HepG2 (cell line): ENCODE measurements around the gene CALML5. TPM values are rescaled to one million over a fixed set of nuclear protein-coding genes. Genes with fewer than 3 reads are reported as not detected.
A peak's percentile ranks its signal among the peaks of the same experiment; 100 is the strongest.

Experiments used
- ATAC-seq: fragments of 200-7000 bp; cut with Tn5 transposase; 3 replicates; pipeline ENCODE4 v1.9.1; 2020; ENCODE audit warnings: mild to moderate bottlenecking, moderate library complexity
- BruUV-seq: library from RNA; stranded (reverse); fragments of 400-500 nt; replicated peaks from 2 replicates; lab custom pipeline; 2021; lab: Mats Ljungman, UMichigan
- CTCF ChIA-PET: fragments of 300-600 bp; formaldehyde crosslinking; extraction: SDS; loops from one replicate; lab custom pipeline; 2021; ENCODE audit warnings: low total read pairs, inconsistent platforms, low intra/inter-chr PET ratio; lab: Yijun Ruan, JAX
- POLR2A ChIA-PET: fragments of 350-600 bp; sonication (Branson Sonifier 250); formaldehyde crosslinking; loops from one replicate; lab custom pipeline; 2020; ENCODE audit warnings: antibody characterized with exemption, inconsistent platforms; lab: Yijun Ruan, JAX
- DNase-seq: peaks from one replicate; pipeline ENCODE4 v3.0.0-alpha.2; 2015; ENCODE audit warnings: low spot score
- FAIRE-seq: peaks from 3 replicates; lab custom pipeline; 2011; peaks lifted over from hg19 to GRCh38; lab: Jason Lieb, UNC
- H2AFZ ChIP-seq: one replicate; pipeline ENCODE4 v1.6.1; 2011; ENCODE audit warnings: low read length, inconsistent platforms
- H3K27ac ChIP-seq: fragments of 300-600 bp; 3 replicates; pipeline ENCODE4 v1.8.0; 2011; ENCODE audit warnings: mixed run types, mild to moderate bottlenecking, mixed read lengths, low read length, inconsistent platforms; ENCODE audit not compliant: insufficient read depth; ENCODE audit errors: extremely low read length
- H3K27me3 ChIP-seq, 2 experiments: fragments of 200-600 bp in 1 of 2; 2 replicates in 1 of 2; 3 replicates in 1 of 2; pipeline versions ENCODE4 v1.6.0 to v1.8.0; 2011; ENCODE audit warnings: low read length in 2 of 2, mild to moderate bottlenecking in 2 of 2, moderate library complexity in 2 of 2, inconsistent platforms in 1 of 2; ENCODE audit not compliant: insufficient read depth in 2 of 2, control insufficient read depth in 1 of 2
- H3K36me3 ChIP-seq, 2 experiments: fragments of 200-600 bp in 1 of 2; replicated peaks in 1 of 2; 2 replicates in 1 of 2; 3 replicates in 1 of 2; pipeline versions ENCODE4 v1.5.1 to v1.8.0; 2011; ENCODE audit warnings: low read length in 2 of 2, inconsistent platforms in 1 of 2; ENCODE audit not compliant: insufficient read depth in 2 of 2, control insufficient read depth in 1 of 2
- H3K4me1 ChIP-seq: 2 replicates; pipeline ENCODE4 v1.5.1; 2012; ENCODE audit warnings: low read length, inconsistent platforms; ENCODE audit not compliant: insufficient read depth
- H3K4me2 ChIP-seq: 2 replicates; pipeline ENCODE4 v1.6.0; 2011; ENCODE audit warnings: low read depth, low read length, inconsistent platforms
- H3K4me3 ChIP-seq, 3 experiments: fragments of 200-600 bp in 1 of 3; sonication (generic), shearing (Covaris generic) in 1 of 3; replicated peaks in 1 of 3; 2 replicates each; pipeline ENCODE4 v1.5.1; 2011 to 2016; ENCODE audit warnings: low read length in 3 of 3, inconsistent platforms in 2 of 3, low read depth in 2 of 3, mild to moderate bottlenecking in 2 of 3, control low read depth in 1 of 3, mixed read lengths in 1 of 3; ENCODE audit not compliant: insufficient read depth in 1 of 3
- H3K79me2 ChIP-seq: one replicate; pipeline ENCODE4 v1.6.1; 2011; ENCODE audit warnings: low read length, inconsistent platforms; ENCODE audit not compliant: insufficient read depth
- H3K9ac ChIP-seq: 2 replicates; pipeline ENCODE4 v1.6.0; 2011; ENCODE audit warnings: mild to moderate bottlenecking, low read depth, low read length, inconsistent platforms; ENCODE audit not compliant: insufficient read depth
- H3K9me3 ChIP-seq: 2 replicates; pipeline ENCODE4 v1.5.1; 2012; ENCODE audit warnings: mild to moderate bottlenecking, low read length
- H4K20me1 ChIP-seq: 2 replicates; pipeline ENCODE4 v1.6.0; 2011; ENCODE audit warnings: inconsistent platforms, mild to moderate bottlenecking, low read length, moderate library complexity; ENCODE audit not compliant: insufficient read depth
- HNF4A ChIP-seq: sonication (generic); formaldehyde crosslinking; IDR thresholded peaks from 2 replicates; pipeline ENCODE4 v1.4.0; 2020; ENCODE audit warnings: missing genetic modification reagents
- MED8 ChIP-seq: sonication (generic); formaldehyde crosslinking; IDR thresholded peaks from 2 replicates; pipeline ENCODE4 v1.8.1; 2023; ENCODE audit warnings: mild to moderate bottlenecking, missing genetic modification reagents; ENCODE audit not compliant: insufficient replicate concordance
- MLX ChIP-seq: IDR thresholded peaks from 2 replicates; pipeline ENCODE4 v1.6.1; 2016
- NFKB2 ChIP-seq: sonication (generic); formaldehyde crosslinking; IDR thresholded peaks from 2 replicates; pipeline ENCODE4 v1.4.0; 2020; ENCODE audit warnings: missing genetic modification reagents, borderline replicate concordance
- ZKSCAN1 ChIP-seq: fragments of 150-350 bp; IDR thresholded peaks from 2 replicates; pipeline ENCODE4 v1.6.1; 2014; ENCODE audit warnings: low read length
- ZNF639 ChIP-seq: conservative IDR thresholded peaks from 2 replicates; pipeline ENCODE4 v1.6.1; 2018; ENCODE audit warnings: missing genetic modification reagents
- ZNF660 ChIP-seq: sonication (generic); formaldehyde crosslinking; IDR thresholded peaks from 2 replicates; pipeline ENCODE4 v1.5.1; 2020; ENCODE audit warnings: mild to moderate bottlenecking, low read depth, missing genetic modification reagents, borderline replicate concordance
- WGBS: methylation state at CpG from one replicate; pipeline ENCODE4 v1.1.6; 2017; ENCODE audit warnings: low lambda C conversion rate; 5-methylcytosine and 5-hydroxymethylcytosine counted together
- in situ Hi-C: cut with HindIII; loops from 2 replicates; pipeline ENCODE4 v1.10.0; 2017; ENCODE audit warnings: low pct_unique_long_range_greater_than_20kb; ENCODE audit not compliant: extremely low pct_ligation_motif_present
- intact Hi-C: fragments of 100-400 bp; cut with micrococcal nuclease; formaldehyde crosslinking; loops from one replicate; pipeline ENCODE4 v1.10.0; 2022; ENCODE audit not compliant: unreplicated experiment
- polyA plus RNA-seq, 8 experiments: library from polyadenylated mRNA; depleted of rRNA in 3 of 8; stranded (reverse) in 7 of 8; unstranded in 1 of 8; fragments of >200 nt; fragmentation: Illumina TruSeq in 4 of 8; extraction: Trizol in 4 of 8; gene quantifications; 2 replicates each; pipeline versions ENCODE4 v1.2.1 to v1.2.3, GENCODE V29; 2011 to 2016; ENCODE audit warnings: low read depth in 4 of 8, missing spikeins in 1 of 8, mixed read lengths in 1 of 8; ENCODE audit not compliant: insufficient read depth in 1 of 8
- total RNA-seq, 5 experiments: library from RNA; depleted of rRNA; stranded (reverse); fragments of >200 nt; fragmentation: Illumina TruSeq; extraction: Trizol; gene quantifications; 2 replicates each; pipeline ENCODE4 v1.2.3, GENCODE V29; 2016; ENCODE audit warnings: low read depth in 1 of 5

Gene CALML5
- total and polyA plus RNA-seq, 2 of the 13 experiments (the other 11 are each of a cell fraction or from before 2014, with no cell fraction given): not detected

GRCh38 chr10:5523796-5524574 is 24.6 kb upstream of the CALML5 start:
- intact Hi-C loops: no loop called here
- Histone ChIP-seq H3K9me3 (no peaks in the 10 kb centered on the region), H3K27me3 (no peaks in the 10 kb centered on the region), H3K9ac (no peak overlapping the region), H4K20me1 (no peaks in the 10 kb centered on the region), H3K4me2 (no peak overlapping the region), H3K79me2 (no peaks in the 10 kb centered on the region), H3K4me3 (no peak overlapping the region), H3K27ac (no peak overlapping the region), H2AFZ (no peak overlapping the region), H3K4me1 (peaks cover 74% of the 10 kb centered on the region), H3K36me3 (no peaks in the 10 kb centered on the region)
- no TSS peak for BruUV-seq
- TF ChIP-seq ZKSCAN1 (0 out of 2 replicates have a peak, but pooled peaks have one; percentile 22), ZNF660 (CRISPR knock-in tag) (no peak)
- in situ Hi-C loops: no loop called here
- ATAC-seq (no peak), FAIRE-seq (no peak), DNase-seq (no peak)
- CTCF ChIA-PET: no interaction called here
- POLR2A ChIA-PET: interaction anchor here (0.9 to 1.1 kb wide), 2 partner anchors 24 to 78 kb away, joined by 3 to 4 read pairs; no protein-coding TSS in a partner anchor
- 63% methylated on average over 8 of the region's 11 CpGs for WGBS

- WGBS: 66% methylated on average over 7 of the region's 7 CpGs
- ChIA-PET CTCF (no interaction called here), POLR2A (interaction anchor here (1.1 kb wide), 1 partner anchor 25 kb away, joined by 3 read pairs; no protein-coding TSS in a partner anchor)
- Histone ChIP-seq H3K4me2 (no peak overlapping the region), H3K36me3 (no peaks in the 10 kb centered on the region), H3K4me3 (no peak overlapping the region), H3K9me3 (no peaks in the 10 kb centered on the region), H3K4me1 (peaks cover 74% of the 10 kb centered on the region), H3K9ac (no peak overlapping the region), H3K27ac (no peak overlapping the region), H3K27me3 (no peaks in the 10 kb centered on the region), H2AFZ (no peak overlapping the region), H4K20me1 (no peaks in the 10 kb centered on the region), H3K79me2 (no peaks in the 10 kb centered on the region)
- TF ChIP-seq MLX (CRISPR knock-in tag): no peak
- no peak for TF ChIP-seq ZNF639
- TF ChIP-seq HNF4A: no peak
- no peak for TF ChIP-seq NFKB2 (CRISPR knock-in tag)
- no peak for TF ChIP-seq MED8 (CRISPR knock-in tag)
- ATAC-seq: no peak
- FAIRE-seq: no peak
- in situ Hi-C loops: no loop called here
- no peak for DNase-seq
- intact Hi-C loops: no loop called here
- no TSS peak for BruUV-seq
These were observed 23.7 kb upstream of the CALML5 start for GRCh38 chr10:5522913-5523560.
